GM20000 (cell line): ENCODE measurements around the gene MAN1A1.

ENCODE experiments used
- DNase-seq: peaks from one replicate; pipeline ENCODE4 v3.0.0; 2012; ENCODE audit warnings: low spot score
- CTCF ChIP-seq: IDR thresholded peaks from 2 replicates; pipeline ENCODE4 v1.5.1; 2012; ENCODE audit warnings: mild to moderate bottlenecking, control low read depth; ENCODE audit errors: extremely low read depth, missing control alignments

The MAN1A1 gene

GRCh38 chr6:119218548-119218947 lies 131.0 kb downstream of the MAN1A1 start:
- DNase-seq = no peak
- no peak for TF ChIP-seq CTCF

- no peak for DNase-seq
- no peak for TF ChIP-seq CTCF
Measured at GRCh38 chr6:119215885-119216590, 133.5 kb downstream of the MAN1A1 start.

GRCh38 chr6:119215309-119215708 lies 134.3 kb downstream of the MAN1A1 start:
- TF ChIP-seq CTCF = no peak
- no peak for DNase-seq

GRCh38 chr6:119210596-119210995 lies 139.0 kb downstream of the MAN1A1 start:
- DNase-seq = no peak
- TF ChIP-seq CTCF = no peak

GRCh38 chr6:119209452-119210205 lies 139.9 kb downstream of the MAN1A1 start:
- no peak for TF ChIP-seq CTCF
- DNase-seq = no peak

GRCh38 chr6:119207971-119208725 lies 141.4 kb downstream of the MAN1A1 start:
- DNase-seq = no peak

More at GRCh38 chr6:119207971-119208725, 141.4 kb downstream of the MAN1A1 start:
- TF ChIP-seq CTCF = no peak
